ENCODE results near the gene NFIB.

Gene NFIB

GRCh38 chr9:14278291-14278721, 35.6 kb downstream of the NFIB start:
- no peaks in the 10 kb centered on the region for H3K9me3 Mint-ChIP-seq
- no peak overlapping the region for H3K27ac Mint-ChIP-seq
- H3K36me3 Mint-ChIP-seq (ENCODE audit: low read depth): no peaks in the 10 kb centered on the region
- no peak overlapping the region for H3K4me3 Mint-ChIP-seq
- no peak for DNase-seq (ENCODE audit: low spot score)
- H3K27me3 Mint-ChIP-seq (ENCODE audit: low read depth): peaks cover 4% of the 10 kb centered on the region
- peaks cover 5% of the 10 kb centered on the region for H3K4me1 Mint-ChIP-seq (ENCODE audit: low read depth)

DNA sequence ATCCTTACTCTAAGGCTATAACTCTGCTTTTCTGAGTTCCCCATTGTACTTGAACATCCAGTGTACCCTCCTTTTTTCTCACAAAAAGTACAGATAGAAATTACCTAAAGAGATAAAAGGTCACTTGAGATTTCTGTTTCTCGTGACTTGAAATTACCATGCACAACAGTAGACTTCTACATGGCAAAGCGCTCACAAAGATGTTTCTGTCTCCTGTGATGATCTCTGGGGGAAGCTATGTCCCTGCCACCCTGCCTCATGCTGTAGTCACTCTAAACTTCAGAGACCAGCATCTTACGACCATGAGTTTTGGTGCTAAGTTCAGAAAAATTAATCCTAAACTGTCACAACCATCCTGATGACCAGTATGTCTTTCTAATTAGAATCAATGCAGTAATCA, 36.2 kb downstream of the NFIB start:
- no peaks in the 10 kb centered on the region for H3K9me3 Mint-ChIP-seq
- peaks cover 5% of the 10 kb centered on the region for H3K4me1 Mint-ChIP-seq (ENCODE audit: low read depth)
- H3K36me3 Mint-ChIP-seq (ENCODE audit: low read depth): no peaks in the 10 kb centered on the region
- DNase-seq (ENCODE audit: low spot score): no peak
- no peak overlapping the region for H3K27ac Mint-ChIP-seq
- H3K27me3 Mint-ChIP-seq (ENCODE audit: low read depth): peaks cover 4% of the 10 kb centered on the region
- H3K4me3 Mint-ChIP-seq: no peak overlapping the region

GRCh38 chr9:14277244-14277643, 36.7 kb downstream of the NFIB start:
- Mint-ChIP-seq H3K4me1 (ENCODE audit: low read depth) (peaks cover 5% of the 10 kb centered on the region), H3K36me3 (ENCODE audit: low read depth) (no peaks in the 10 kb centered on the region), H3K4me3 (no peak overlapping the region), H3K27ac (no peak overlapping the region), H3K9me3 (no peaks in the 10 kb centered on the region), H3K27me3 (ENCODE audit: low read depth) (peaks cover 4% of the 10 kb centered on the region)
- DNase-seq (ENCODE audit: low spot score): no peak

DNA sequence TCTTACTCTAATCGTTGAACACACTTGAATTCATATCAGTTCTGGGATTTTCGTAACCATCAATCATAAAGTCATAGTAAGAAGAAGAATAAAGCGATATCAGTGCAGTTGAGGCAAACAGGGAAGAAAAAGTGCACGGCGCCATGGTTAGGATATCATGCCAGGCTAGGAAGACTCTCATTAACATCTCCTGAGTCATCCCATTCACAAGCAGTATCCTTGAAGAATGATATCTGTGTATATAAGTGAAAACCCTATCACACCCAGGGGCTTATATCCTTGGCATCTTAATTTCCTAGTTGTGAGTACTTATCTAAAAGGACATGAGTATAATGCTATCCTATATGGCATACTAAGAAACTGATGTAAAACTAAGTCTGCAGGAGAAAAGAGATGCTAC, 38.6 kb downstream of the NFIB start:
- no peak overlapping the region for H3K4me3 Mint-ChIP-seq
- peaks cover 4% of the 10 kb centered on the region for H3K27me3 Mint-ChIP-seq (ENCODE audit: low read depth)
- no peaks in the 10 kb centered on the region for H3K36me3 Mint-ChIP-seq (ENCODE audit: low read depth)

DNA sequence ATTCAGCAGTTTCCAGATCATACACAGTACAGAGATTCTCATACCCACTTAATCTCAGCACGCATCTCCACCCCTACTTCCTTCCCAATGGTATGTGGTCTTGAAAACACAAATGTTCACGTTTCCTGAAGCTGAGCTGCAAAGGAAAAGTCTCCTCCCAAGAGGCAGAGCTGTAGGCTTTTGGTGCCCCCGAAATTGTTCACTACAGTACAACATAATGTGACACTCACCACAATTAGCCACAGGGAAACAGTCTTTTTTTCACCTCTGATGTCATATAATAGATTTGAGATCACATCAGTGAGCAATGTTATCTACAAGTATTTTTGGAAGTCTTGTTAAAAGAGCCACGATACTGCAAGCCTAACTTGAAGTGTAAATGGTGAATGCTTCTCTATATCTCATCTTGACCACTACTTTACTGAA, 40.2 kb downstream of the NFIB start:
- H3K27ac Mint-ChIP-seq: no peak overlapping the region

More for the DNA sequence above, 38.6 kb downstream of the NFIB start:
- H3K9me3 Mint-ChIP-seq: no peaks in the 10 kb centered on the region
- no peak for DNase-seq (ENCODE audit: low spot score)
- H3K27ac Mint-ChIP-seq: no peak overlapping the region
- peaks cover 5% of the 10 kb centered on the region for H3K4me1 Mint-ChIP-seq (ENCODE audit: low read depth)

GRCh38 chr9:14272927-14273528, 40.9 kb downstream of the NFIB start:
- peaks cover 4% of the 10 kb centered on the region for H3K27me3 Mint-ChIP-seq (ENCODE audit: low read depth)
- no peaks in the 10 kb centered on the region for H3K9me3 Mint-ChIP-seq
- no peak overlapping the region for H3K4me3 Mint-ChIP-seq
- no peaks in the 10 kb centered on the region for H3K36me3 Mint-ChIP-seq (ENCODE audit: low read depth)
- no peak for DNase-seq (ENCODE audit: low spot score)
- peaks cover 5% of the 10 kb centered on the region for H3K4me1 Mint-ChIP-seq (ENCODE audit: low read depth)
- no peak overlapping the region for H3K27ac Mint-ChIP-seq

More for the DNA sequence above, 40.2 kb downstream of the NFIB start:
- H3K4me1 Mint-ChIP-seq (ENCODE audit: low read depth): peaks cover 5% of the 10 kb centered on the region
- DNase-seq (ENCODE audit: low spot score): no peak
- no peaks in the 10 kb centered on the region for H3K36me3 Mint-ChIP-seq (ENCODE audit: low read depth)
- H3K4me3 Mint-ChIP-seq: no peak overlapping the region
- H3K27me3 Mint-ChIP-seq (ENCODE audit: low read depth): peaks cover 4% of the 10 kb centered on the region
- no peaks in the 10 kb centered on the region for H3K9me3 Mint-ChIP-seq

GRCh38 chr9:14271093-14271673, 42.8 kb downstream of the NFIB start:
- Mint-ChIP-seq H3K4me3 (no peak overlapping the region), H3K27ac (no peak overlapping the region), H3K27me3 (ENCODE audit: low read depth) (peaks cover 4% of the 10 kb centered on the region), H3K36me3 (ENCODE audit: low read depth) (no peaks in the 10 kb centered on the region), H3K9me3 (no peaks in the 10 kb centered on the region), H3K4me1 (ENCODE audit: low read depth) (peaks cover 5% of the 10 kb centered on the region)
- DNase-seq (ENCODE audit: low spot score): no peak

DNA sequence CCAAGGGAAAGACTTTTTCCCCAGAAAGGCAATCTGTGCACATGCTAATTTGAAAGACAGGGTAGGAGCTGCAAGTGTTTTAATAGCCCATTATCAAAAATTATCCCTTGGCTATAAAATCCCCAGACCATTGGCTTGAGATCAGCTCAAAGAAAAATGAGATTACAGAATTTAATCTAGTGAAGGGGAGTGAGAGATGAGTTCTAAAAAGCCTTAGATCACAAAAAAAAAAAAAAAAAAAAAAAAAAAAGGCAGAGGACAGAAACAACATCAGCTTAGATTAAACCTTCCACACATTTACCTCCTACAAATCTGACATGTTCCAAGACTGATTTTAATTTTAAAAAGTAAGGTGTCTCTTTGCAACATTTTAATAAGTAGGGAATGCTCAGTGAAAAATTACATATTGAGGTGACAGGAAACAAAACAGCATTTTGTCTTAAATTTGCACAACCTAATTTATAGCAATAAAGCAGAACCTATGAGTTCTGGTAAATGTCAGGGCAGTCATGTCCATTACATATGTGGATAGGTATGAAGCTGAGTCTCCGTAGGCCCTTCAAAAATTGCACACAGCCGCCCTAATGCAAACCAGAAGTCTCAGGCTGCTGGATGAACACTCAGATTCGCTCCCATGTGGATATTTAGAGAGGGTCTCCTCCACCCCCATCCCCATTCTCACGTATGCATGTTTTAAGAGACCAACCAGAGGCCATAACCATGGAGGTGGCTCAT, 43.4 kb downstream of the NFIB start:
- H3K4me3 Mint-ChIP-seq: no peak overlapping the region
- DNase-seq (ENCODE audit: low spot score): no peak
- peaks cover 5% of the 10 kb centered on the region for H3K4me1 Mint-ChIP-seq (ENCODE audit: low read depth)
- peaks cover 4% of the 10 kb centered on the region for H3K27me3 Mint-ChIP-seq (ENCODE audit: low read depth)
- H3K27ac Mint-ChIP-seq: no peak overlapping the region
- H3K9me3 Mint-ChIP-seq: no peaks in the 10 kb centered on the region
- H3K36me3 Mint-ChIP-seq (ENCODE audit: low read depth): no peaks in the 10 kb centered on the region

- H3K4me3 Mint-ChIP-seq: no peak overlapping the region
- no peak for DNase-seq (ENCODE audit: low spot score)
- no peaks in the 10 kb centered on the region for H3K36me3 Mint-ChIP-seq (ENCODE audit: low read depth)
- H3K27me3 Mint-ChIP-seq (ENCODE audit: low read depth): peaks cover 4% of the 10 kb centered on the region
- peaks cover 5% of the 10 kb centered on the region for H3K4me1 Mint-ChIP-seq (ENCODE audit: low read depth)
- H3K9me3 Mint-ChIP-seq: no peaks in the 10 kb centered on the region
- H3K27ac Mint-ChIP-seq: no peak overlapping the region
Measured at GRCh38 chr9:14269916-14270315, 44.0 kb downstream of the NFIB start.

DNA sequence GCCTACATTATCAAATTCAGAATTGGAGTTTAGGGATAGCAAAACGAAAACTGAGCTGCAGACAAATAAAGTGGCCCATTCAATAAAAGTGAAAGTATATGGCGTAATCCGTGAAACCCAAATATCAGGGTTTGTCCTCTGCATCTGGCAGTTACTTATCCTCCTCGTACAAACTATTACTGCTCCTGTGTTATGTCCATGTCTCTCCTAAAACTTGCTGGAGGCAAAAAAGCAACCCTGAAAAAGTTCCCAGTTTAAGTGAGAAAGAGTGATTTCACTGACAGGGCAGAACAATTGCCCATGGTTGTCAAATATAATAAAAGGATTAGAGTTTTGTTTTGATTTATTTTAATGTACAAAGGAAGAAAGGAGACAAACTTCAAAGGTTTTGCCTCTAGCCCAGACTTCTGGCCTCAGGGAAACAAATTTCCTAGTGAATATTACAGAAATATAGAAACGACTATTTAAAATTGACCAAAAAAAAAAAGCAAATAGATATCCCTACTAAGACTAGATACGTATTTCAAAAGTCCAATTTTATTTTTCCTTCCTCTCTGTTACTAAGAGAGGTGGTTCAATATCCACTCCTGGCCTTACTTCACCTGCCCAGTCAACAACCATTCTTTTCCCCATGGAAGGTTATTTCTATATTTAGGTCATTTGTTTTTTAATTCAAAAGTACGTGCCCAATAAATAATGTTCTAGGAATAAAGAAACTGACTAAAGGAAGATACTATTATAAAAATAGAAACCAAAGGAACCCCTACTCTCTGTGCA, 50.0 kb downstream of the NFIB start:
- no peak overlapping the region for H3K27ac Mint-ChIP-seq
- H3K9me3 Mint-ChIP-seq: no peaks in the 10 kb centered on the region
- H3K36me3 Mint-ChIP-seq (ENCODE audit: low read depth): no peaks in the 10 kb centered on the region
- H3K4me3 Mint-ChIP-seq: no peak overlapping the region
- no peaks in the 10 kb centered on the region for H3K27me3 Mint-ChIP-seq (ENCODE audit: low read depth)
- no peaks in the 10 kb centered on the region for H3K4me1 Mint-ChIP-seq (ENCODE audit: low read depth)
- no peak for DNase-seq (ENCODE audit: low spot score)

DNA sequence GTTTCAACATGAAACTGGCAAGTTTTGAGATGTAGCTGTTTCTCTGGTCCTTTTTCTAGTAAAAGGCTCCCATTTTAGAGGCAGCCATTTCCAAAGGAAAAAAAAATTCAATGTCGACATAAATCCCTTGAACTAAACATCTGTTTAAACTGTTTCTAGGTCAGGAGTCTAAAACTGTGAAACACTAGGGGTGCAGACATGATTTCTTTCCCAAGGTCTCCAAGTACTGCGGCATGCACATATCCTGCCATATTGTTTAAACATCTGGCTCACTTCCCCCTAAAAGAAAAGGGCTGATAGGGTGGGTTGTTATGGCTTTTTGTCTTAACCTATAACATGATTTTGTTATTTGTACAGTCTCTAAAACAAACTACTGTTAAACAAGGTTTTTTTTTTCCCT, 51.1 kb downstream of the NFIB start:
- H3K9me3 Mint-ChIP-seq: no peaks in the 10 kb centered on the region
- H3K4me3 Mint-ChIP-seq: no peak overlapping the region
- H3K4me1 Mint-ChIP-seq (ENCODE audit: low read depth): no peaks in the 10 kb centered on the region
- H3K36me3 Mint-ChIP-seq (ENCODE audit: low read depth): no peaks in the 10 kb centered on the region
- DNase-seq (ENCODE audit: low spot score): no peak
- no peaks in the 10 kb centered on the region for H3K27me3 Mint-ChIP-seq (ENCODE audit: low read depth)
- H3K27ac Mint-ChIP-seq: no peak overlapping the region

DNA sequence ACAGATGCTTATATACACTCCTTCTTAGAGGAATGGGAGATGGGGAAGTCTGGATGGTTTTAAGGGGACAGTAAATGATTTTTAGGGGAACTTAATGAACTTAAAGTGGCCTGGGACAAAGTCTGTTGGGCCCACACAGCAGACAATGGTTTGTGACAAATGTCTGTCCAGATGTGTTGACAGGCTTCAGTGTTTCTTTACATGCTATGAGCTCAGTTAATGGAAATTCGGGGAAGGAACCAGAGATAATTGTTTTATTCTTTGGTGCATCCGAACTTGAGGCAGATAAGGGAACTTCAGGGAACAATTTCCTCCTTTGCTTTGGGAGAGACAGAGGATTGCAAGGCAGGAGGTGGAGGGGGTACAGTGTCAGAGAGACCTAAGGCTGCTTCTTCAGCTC, 52.3 kb downstream of the NFIB start:
- Mint-ChIP-seq H3K27ac (no peak overlapping the region), H3K4me1 (ENCODE audit: low read depth) (no peaks in the 10 kb centered on the region), H3K27me3 (ENCODE audit: low read depth) (no peaks in the 10 kb centered on the region), H3K9me3 (no peaks in the 10 kb centered on the region), H3K36me3 (ENCODE audit: low read depth) (no peaks in the 10 kb centered on the region), H3K4me3 (no peak overlapping the region)
- no peak for DNase-seq (ENCODE audit: low spot score)

DNA sequence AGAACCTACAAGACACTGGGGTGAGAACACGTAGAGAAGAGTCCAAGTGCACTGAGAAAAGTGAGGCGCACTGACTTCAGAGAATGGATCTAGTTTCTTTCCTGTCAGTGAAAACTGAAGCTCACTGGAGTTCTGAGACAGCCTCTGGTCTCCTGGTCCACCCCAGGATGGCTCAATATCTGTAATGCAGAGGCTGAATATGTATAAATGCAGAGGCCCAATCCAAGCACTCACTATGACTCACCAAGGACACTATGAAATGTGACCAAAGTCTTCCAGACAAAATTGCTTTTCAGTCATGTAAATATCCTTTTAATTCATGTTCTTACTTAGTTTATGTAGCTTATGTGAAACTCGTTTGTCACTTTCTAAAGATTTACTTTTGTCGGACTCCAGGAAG, 53.8 kb downstream of the NFIB start:
- no peak for DNase-seq (ENCODE audit: low spot score)
- no peak overlapping the region for H3K4me3 Mint-ChIP-seq
- no peaks in the 10 kb centered on the region for H3K4me1 Mint-ChIP-seq (ENCODE audit: low read depth)
- no peak overlapping the region for H3K27ac Mint-ChIP-seq
- H3K36me3 Mint-ChIP-seq (ENCODE audit: low read depth): no peaks in the 10 kb centered on the region
- H3K27me3 Mint-ChIP-seq (ENCODE audit: low read depth): no peaks in the 10 kb centered on the region
- no peaks in the 10 kb centered on the region for H3K9me3 Mint-ChIP-seq

DNA sequence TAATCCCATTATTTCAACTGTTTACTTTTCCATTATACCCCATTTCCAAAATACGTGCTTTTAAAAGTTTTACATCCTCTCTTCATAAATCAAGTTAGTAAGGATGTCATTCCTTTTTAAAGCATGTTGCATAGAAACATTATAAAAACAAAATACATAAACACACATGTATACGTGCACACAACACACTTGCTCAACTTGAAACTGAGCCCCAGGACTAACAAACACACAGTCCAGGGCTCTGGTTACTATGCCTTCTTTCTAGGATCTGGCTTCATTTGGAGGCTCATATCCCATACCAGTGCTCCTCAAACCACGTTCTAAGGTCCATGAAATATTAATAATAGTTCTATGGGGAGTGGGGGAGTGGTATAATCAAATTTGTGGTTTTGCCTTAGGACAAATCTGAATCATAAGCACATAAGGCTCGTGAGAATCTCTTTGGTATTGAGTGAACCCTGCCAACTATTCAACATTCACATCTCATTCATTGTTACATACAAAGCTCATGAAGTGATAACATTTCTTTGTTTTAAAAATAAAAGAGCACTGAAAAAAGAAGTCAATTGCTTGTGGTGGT, 55.2 kb downstream of the NFIB start:
- Mint-ChIP-seq H3K27ac (no peak overlapping the region), H3K27me3 (ENCODE audit: low read depth) (no peaks in the 10 kb centered on the region), H3K4me3 (no peak overlapping the region), H3K36me3 (ENCODE audit: low read depth) (no peaks in the 10 kb centered on the region), H3K4me1 (ENCODE audit: low read depth) (no peaks in the 10 kb centered on the region), H3K9me3 (no peaks in the 10 kb centered on the region)
- DNase-seq (ENCODE audit: low spot score): no peak
